Stomach smooth muscle (tissue), 2 donors: ENCODE measurements around the gene TAB2.
"Not testable (repeated sequence)": the region's sequence is repeated elsewhere in the genome, so short reads cannot be mapped to it uniquely, and the experiment has no call there.

ENCODE experiments used
- H3K27ac ChIP-seq: one replicate; pipeline ENCODE4 v1.7.0; 2013; ENCODE audit warnings: mild to moderate bottlenecking, low read length, inconsistent platforms
- H3K27me3 ChIP-seq, 2 donors: one replicate each; pipeline ENCODE4 v1.7.0; 2013; ENCODE audit warnings: low read length in 2 of 2; ENCODE audit not compliant: insufficient read depth in 2 of 2, control insufficient read depth in 1 of 2
- H3K36me3 ChIP-seq, 2 donors: one replicate each; pipeline ENCODE4 v1.7.0; 2013; ENCODE audit warnings: low read length in 2 of 2; ENCODE audit not compliant: control insufficient read depth in 2 of 2, insufficient read depth in 2 of 2
- H3K4me1 ChIP-seq: one replicate; pipeline ENCODE4 v1.7.0; 2013; ENCODE audit warnings: low read length; ENCODE audit not compliant: control insufficient read depth, insufficient read depth
- H3K4me3 ChIP-seq, 2 donors: one replicate each; pipeline ENCODE4 v1.7.0; 2013; ENCODE audit warnings: low read length in 2 of 2
- H3K9ac ChIP-seq, 2 donors: one replicate each; pipeline ENCODE4 v1.7.0; 2013; ENCODE audit warnings: low read length in 2 of 2, mild to moderate bottlenecking in 1 of 2
- H3K9me3 ChIP-seq, 2 donors: one replicate each; pipeline ENCODE4 v1.7.0; 2013; ENCODE audit warnings: low read length in 2 of 2; ENCODE audit not compliant: control insufficient read depth in 2 of 2
- donor health status: healthy.
- donor health status: Pancreatic carcinoma.

The TAB2 gene

DNA sequence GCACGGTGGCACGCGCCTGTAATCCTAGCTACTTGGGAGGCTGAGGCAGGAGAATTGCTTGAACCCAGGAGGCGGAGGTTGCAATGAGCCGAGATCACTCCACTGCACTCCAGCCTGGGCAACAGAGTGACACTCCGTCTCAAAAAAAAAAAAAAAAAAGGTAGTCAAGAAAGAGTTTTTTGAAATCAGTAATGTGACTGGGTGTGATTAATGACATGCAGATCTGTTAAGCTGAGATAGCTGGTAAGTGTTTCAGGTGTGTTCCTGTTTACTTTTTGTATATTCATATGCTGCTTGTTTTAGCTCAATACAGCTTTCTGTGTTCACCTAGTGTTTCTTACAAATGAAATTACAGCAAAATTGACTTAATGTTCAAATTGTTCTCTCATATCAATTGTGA, 31.8 kb downstream of the TAB2 start:
- not testable (repeated sequence) for H3K9ac ChIP-seq, H3K9me3 ChIP-seq, H3K27ac ChIP-seq, H3K4me1 ChIP-seq, H3K27me3 ChIP-seq, H3K4me3 ChIP-seq, H3K36me3 ChIP-seq

GRCh38 chr6:149354009-149354408, 36.5 kb downstream of the TAB2 start:
- no peak overlapping the region for H3K27ac ChIP-seq
- H3K4me1 ChIP-seq, result no peaks in the 10 kb centered on the region
- H3K9ac ChIP-seq, result no peak overlapping the region
- H3K4me3 ChIP-seq, result no peak overlapping the region
- H3K27me3 ChIP-seq, result no peaks in the 10 kb centered on the region
- no peaks in the 10 kb centered on the region for H3K9me3 ChIP-seq
- H3K36me3 ChIP-seq, result no peaks in the 10 kb centered on the region

- H3K27me3 ChIP-seq, result no peaks in the 10 kb centered on the region
- no peak overlapping the region for H3K9ac ChIP-seq
- no peaks in the 10 kb centered on the region for H3K4me1 ChIP-seq
- H3K27ac ChIP-seq, result no peak overlapping the region
- no peaks in the 10 kb centered on the region for H3K9me3 ChIP-seq
- H3K4me3 ChIP-seq, result no peak overlapping the region
- no peaks in the 10 kb centered on the region for H3K36me3 ChIP-seq
Observed at GRCh38 chr6:149356081-149356750, 38.7 kb downstream of the TAB2 start.

DNA sequence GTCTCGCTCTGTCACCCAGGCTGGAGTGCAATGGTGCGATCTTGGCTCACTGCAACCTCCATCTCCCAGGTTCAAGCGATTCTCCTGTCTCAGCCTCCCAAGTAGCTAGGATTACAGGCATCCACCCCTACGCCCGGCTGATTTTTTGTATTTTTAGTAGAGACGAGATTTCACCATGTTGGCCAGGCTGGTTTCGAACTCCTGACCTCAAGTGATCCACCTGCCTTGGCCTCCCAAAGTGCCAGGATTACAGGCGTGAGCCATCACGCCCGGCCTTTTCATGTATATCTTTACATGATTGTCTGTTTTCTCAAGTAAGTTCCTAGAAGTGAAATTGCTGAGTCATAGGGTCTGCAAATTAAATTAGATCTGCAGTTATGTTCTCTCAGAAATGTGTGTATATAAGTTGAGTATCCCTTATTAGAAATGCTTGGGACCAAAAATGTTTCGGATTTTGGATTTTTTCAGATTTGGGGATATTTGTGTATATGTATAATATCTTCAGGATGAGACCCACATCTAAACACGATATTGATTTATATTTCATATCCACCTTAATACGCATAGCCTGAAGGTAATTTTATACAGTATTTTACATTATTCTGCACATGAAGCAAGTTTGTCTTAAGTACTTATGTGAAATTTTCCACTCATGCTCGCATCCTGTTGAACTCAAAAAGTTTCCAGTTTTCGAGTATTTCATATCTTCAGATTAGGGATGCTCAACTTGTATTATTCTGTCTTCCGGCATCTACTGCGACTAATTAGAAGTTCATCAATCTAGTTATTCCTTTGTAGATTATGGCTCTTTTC, 40.4 kb downstream of the TAB2 start:
- no peaks in the 10 kb centered on the region for H3K4me1 ChIP-seq
- H3K4me3 ChIP-seq, result no peak overlapping the region
- no peak overlapping the region for H3K27ac ChIP-seq
- no peaks in the 10 kb centered on the region for H3K9me3 ChIP-seq
- H3K36me3 ChIP-seq, result no peaks in the 10 kb centered on the region
- H3K9ac ChIP-seq, result no peak overlapping the region
- no peaks in the 10 kb centered on the region for H3K27me3 ChIP-seq

DNA sequence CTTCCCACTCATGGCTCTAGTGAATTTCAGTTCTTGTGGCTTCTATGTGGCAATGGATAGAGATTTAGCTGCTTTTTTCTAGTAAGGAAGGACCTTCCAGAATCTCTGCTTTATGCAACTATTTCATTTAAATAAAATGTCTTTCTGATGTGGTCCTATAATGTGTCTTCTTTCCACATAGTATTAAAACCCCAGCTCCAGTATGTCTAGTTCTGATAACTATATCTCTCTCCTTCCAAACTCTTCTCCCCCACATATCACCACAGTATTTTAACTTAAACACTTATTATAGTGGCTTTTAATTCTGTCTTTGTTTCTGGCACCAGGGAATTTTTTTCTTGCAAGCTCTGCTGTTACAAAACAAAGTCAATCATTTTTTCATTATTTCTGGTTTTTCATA, 41.9 kb downstream of the TAB2 start:
- Histone ChIP-seq H3K4me1 (no peaks in the 10 kb centered on the region), H3K36me3 (no peaks in the 10 kb centered on the region), H3K27me3 (no peaks in the 10 kb centered on the region), H3K9ac (no peak overlapping the region), H3K27ac (no peak overlapping the region), H3K4me3 (no peak overlapping the region), H3K9me3 (no peaks in the 10 kb centered on the region)

DNA sequence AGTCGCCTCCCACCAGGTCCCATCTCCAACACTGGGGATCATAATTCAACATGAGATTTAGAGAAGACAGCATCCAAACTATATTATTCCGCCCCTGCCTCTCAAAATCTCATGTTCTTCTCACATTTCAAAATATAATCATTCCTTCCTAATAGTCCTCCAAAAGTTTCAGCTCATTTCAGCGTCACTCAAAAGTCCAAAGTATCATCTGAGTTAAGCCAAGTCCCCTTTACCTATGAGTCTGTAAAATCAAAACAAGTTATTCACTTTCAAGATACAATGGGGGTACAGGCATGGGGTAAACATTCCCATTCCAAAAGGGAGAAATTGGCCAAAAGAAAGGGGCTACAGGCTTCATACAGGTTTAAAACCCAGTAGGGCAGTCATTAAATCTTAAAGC, 43.0 kb downstream of the TAB2 start:
- Histone ChIP-seq H3K9me3 (no peaks in the 10 kb centered on the region), H3K36me3 (no peaks in the 10 kb centered on the region), H3K4me3 (no peak overlapping the region), H3K27me3 (no peaks in the 10 kb centered on the region), H3K9ac (no peak overlapping the region), H3K4me1 (no peaks in the 10 kb centered on the region), H3K27ac (no peak overlapping the region)

- Histone ChIP-seq H3K36me3 (no peaks in the 10 kb centered on the region), H3K4me3 (no peak overlapping the region), H3K27me3 (no peaks in the 10 kb centered on the region), H3K4me1 (no peaks in the 10 kb centered on the region), H3K27ac (no peak overlapping the region), H3K9me3 (no peaks in the 10 kb centered on the region), H3K9ac (no peak overlapping the region)
Observed at GRCh38 chr6:149362289-149362688, 44.8 kb downstream of the TAB2 start.

DNA sequence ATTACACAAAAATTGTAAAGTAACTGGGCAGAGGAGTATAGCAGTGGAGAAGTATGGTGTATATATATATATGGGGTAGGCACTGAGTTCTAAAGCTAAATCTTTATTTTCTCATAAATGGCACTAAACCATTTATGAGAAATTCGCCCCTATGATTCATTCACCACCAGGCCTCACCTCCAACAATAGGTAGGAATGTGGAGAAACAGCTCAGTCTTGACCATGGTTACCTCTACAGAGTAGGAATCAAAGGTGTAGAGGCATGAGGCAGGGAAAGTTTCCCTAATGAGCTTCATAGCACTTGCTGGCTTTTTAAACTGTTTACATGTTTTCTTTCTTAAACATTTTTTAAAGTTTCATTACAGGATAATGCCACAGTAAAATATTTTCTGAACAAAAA, 45.6 kb downstream of the TAB2 start:
- Histone ChIP-seq H3K4me1 (no peaks in the 10 kb centered on the region), H3K36me3 (no peaks in the 10 kb centered on the region), H3K9me3 (no peaks in the 10 kb centered on the region), H3K9ac (no peak overlapping the region), H3K27me3 (no peaks in the 10 kb centered on the region), H3K4me3 (no peak overlapping the region), H3K27ac (no peak overlapping the region)

DNA sequence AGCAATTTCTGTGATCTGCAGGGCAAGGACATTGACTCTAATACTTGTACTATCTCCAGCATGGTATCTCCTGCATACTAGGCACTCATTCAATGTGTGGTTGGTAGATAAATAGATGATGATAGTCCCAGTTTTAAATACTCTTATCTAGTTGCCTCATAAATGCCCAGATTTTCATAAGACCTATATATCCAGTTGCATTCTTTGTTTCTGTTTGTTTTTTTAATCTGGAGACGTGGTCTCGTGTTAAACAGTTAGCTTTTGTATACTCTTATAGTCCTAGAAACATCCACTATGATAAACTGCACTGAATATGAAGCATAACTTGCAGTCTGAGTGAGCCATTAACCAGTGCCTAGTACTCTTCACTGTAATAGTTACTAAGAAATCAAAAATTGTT, 47.0 kb downstream of the TAB2 start:
- H3K36me3 ChIP-seq, result no peaks in the 10 kb centered on the region
- H3K9ac ChIP-seq, result no peak overlapping the region
- H3K27ac ChIP-seq, result no peak overlapping the region
- H3K4me3 ChIP-seq, result no peak overlapping the region
- no peaks in the 10 kb centered on the region for H3K9me3 ChIP-seq
- no peaks in the 10 kb centered on the region for H3K4me1 ChIP-seq
- no peaks in the 10 kb centered on the region for H3K27me3 ChIP-seq

DNA sequence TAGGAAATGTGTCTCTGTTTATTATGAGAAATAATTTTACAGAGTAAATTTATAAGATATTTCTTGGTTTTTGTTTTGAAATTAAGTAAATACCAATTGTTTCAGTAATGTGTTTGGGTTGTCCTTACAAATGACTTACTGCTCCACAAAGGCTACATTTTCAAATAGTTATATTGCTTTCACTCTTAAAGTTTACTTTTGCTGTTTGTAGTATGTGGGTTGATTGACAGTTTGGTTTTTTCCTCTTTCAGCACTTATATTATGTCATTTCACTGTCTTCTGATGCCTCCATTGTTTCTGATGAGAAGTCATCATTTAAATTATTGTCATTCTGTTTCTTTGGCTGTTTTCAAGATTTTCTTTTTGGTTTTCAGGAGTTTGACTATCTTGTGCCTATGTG, 47.7 kb downstream of the TAB2 start:
- H3K4me1 ChIP-seq, result no peaks in the 10 kb centered on the region
- no peak overlapping the region for H3K27ac ChIP-seq
- H3K9ac ChIP-seq, result no peak overlapping the region
- H3K9me3 ChIP-seq, result no peaks in the 10 kb centered on the region
- peaks cover 0 to 3% of the 10 kb centered on the region in 2 donors for H3K36me3 ChIP-seq
- no peaks in the 10 kb centered on the region for H3K27me3 ChIP-seq
- H3K4me3 ChIP-seq, result no peak overlapping the region

DNA sequence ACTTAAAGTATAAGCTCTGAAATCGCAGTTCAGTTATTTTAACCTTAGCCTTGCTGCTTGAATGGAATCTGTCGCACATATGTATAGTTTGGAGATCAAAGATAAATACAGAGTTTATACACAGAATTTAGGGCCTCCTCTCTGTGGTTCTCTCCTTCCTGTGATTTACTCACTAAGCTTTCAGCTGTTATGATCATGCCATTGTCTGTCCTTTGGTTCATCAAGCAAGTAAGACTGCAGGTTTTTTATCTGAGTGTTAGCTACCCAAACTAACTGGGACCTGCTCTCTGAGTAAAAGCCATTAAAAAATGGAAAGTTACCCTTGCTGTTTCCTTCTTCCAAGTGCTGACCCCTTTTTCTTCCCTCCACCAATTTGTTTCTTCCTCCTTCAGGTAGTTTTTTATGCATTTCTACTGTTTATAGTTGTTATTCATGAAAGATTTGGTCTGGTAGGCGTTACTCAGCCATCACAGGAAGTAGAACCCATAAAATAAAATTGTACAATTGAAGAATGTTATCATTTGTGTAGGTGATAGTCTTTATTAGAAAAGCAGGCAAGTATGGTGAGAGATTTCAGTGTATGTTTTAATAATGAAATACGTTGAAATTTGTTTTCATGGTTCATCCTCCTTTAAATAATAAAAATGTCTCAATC, 48.9 kb downstream of the TAB2 start:
- peaks cover 3 to 6% of the 10 kb centered on the region in 2 donors for H3K36me3 ChIP-seq
- H3K9me3 ChIP-seq, result no peaks in the 10 kb centered on the region
- no peak overlapping the region for H3K9ac ChIP-seq
- no peaks in the 10 kb centered on the region for H3K27me3 ChIP-seq
- no peak overlapping the region for H3K27ac ChIP-seq
- H3K4me1 ChIP-seq, result no peaks in the 10 kb centered on the region
- no peak overlapping the region for H3K4me3 ChIP-seq
